ENCODE measurements around the gene NUAK1.

NUAK1 gene

GRCh38 chr12:106163712-106164111 lies 25.0 kb upstream of the NUAK1 start:
- no peak overlapping the region for H3K4me3 ChIP-seq (ENCODE audit: low read depth, low read length)
- TF ChIP-seq CTCF (IDR thresholded peaks at IDR 0.05; ENCODE audit: low read depth, low read length) = no peak

- no peak overlapping the region for H3K4me3 ChIP-seq (ENCODE audit: low read depth, low read length)
- TF ChIP-seq CTCF (IDR thresholded peaks at IDR 0.05; ENCODE audit: low read depth, low read length) = no peak
These were observed 22.7 kb upstream of the NUAK1 start for GRCh38 chr12:106161491-106161890.

GRCh38 chr12:106160915-106161314 lies 22.2 kb upstream of the NUAK1 start:
- TF ChIP-seq CTCF (IDR thresholded peaks at IDR 0.05; ENCODE audit: low read depth, low read length) = no peak
- no peak overlapping the region for H3K4me3 ChIP-seq (ENCODE audit: low read depth, low read length)

- no peak for TF ChIP-seq CTCF (IDR thresholded peaks at IDR 0.05; ENCODE audit: low read depth, low read length)
These were observed 19.0 kb upstream of the NUAK1 start for GRCh38 chr12:106157802-106158201.

GRCh38 chr12:106154751-106155273 lies 16.1 kb upstream of the NUAK1 start:
- no peak overlapping the region for H3K4me3 ChIP-seq (ENCODE audit: low read depth, low read length)
- no peak for TF ChIP-seq CTCF (IDR thresholded peaks at IDR 0.05; ENCODE audit: low read depth, low read length)

More at GRCh38 chr12:106157802-106158201, 19.0 kb upstream of the NUAK1 start:
- H3K4me3 ChIP-seq (ENCODE audit: low read depth, low read length) = no peak overlapping the region

GRCh38 chr12:106152334-106152733 lies 13.6 kb upstream of the NUAK1 start:
- no peak overlapping the region for H3K4me3 ChIP-seq (ENCODE audit: low read depth, low read length)
- TF ChIP-seq CTCF (IDR thresholded peaks at IDR 0.05; ENCODE audit: low read depth, low read length) = no peak

GRCh38 chr12:106150555-106150954 lies 11.8 kb upstream of the NUAK1 start:
- TF ChIP-seq CTCF (IDR thresholded peaks at IDR 0.05; ENCODE audit: low read depth, low read length) = no peak
- H3K4me3 ChIP-seq (ENCODE audit: low read depth, low read length) = no peak overlapping the region

Data from WI38 (cell line).